Endodermal cell (in vitro differentiated cells): ENCODE results near the gene D2HGDH. TPM values are rescaled to one million over a fixed set of nuclear protein-coding genes. Genes with fewer than 3 reads are reported as not detected.

Experiments
- DNase-seq: peaks from one replicate; pipeline ENCODE4 v3.0.0-alpha.2; 2017
- H3K27ac ChIP-seq: 2 replicates; pipeline ENCODE4 v1.5.1; 2013; ENCODE audit warnings: mild to moderate bottlenecking, low read depth, low read length, moderate library complexity
- H3K27me3 ChIP-seq: 2 replicates; pipeline ENCODE4 v1.6.1; 2013; ENCODE audit warnings: mild to moderate bottlenecking, low read length, moderate library complexity; ENCODE audit not compliant: insufficient read depth, control insufficient read depth, poor library complexity, severe bottlenecking
- H3K36me3 ChIP-seq: 2 replicates; pipeline ENCODE4 v1.7.0; 2013; ENCODE audit warnings: mild to moderate bottlenecking, low read length, moderate library complexity; ENCODE audit not compliant: control insufficient read depth, insufficient read depth
- H3K4me1 ChIP-seq: one replicate; pipeline ENCODE4 v1.7.0; 2013; ENCODE audit warnings: low read length; ENCODE audit not compliant: control insufficient read depth, insufficient read depth
- H3K4me3 ChIP-seq: 2 replicates; pipeline ENCODE4 v1.5.1; 2013; ENCODE audit warnings: mild to moderate bottlenecking, low read length, moderate library complexity
- H3K9ac ChIP-seq: 2 replicates; pipeline ENCODE4 v1.6.1; 2013; ENCODE audit warnings: mild to moderate bottlenecking, low read length, moderate library complexity; ENCODE audit not compliant: poor library complexity, severe bottlenecking; ENCODE audit errors: extremely low read depth
- H3K9me3 ChIP-seq: 2 replicates; pipeline ENCODE4 v1.6.1; 2013; ENCODE audit warnings: mild to moderate bottlenecking, low read length, moderate library complexity; ENCODE audit not compliant: control insufficient read depth
- H3K27ac Mint-ChIP-seq: 2 replicates; pipeline ENCODE4 v1.8.0; 2020; ENCODE audit warnings: mixed read lengths
- H3K27me3 Mint-ChIP-seq: 2 replicates; pipeline ENCODE4 v1.8.0; 2021; ENCODE audit warnings: mild to moderate bottlenecking, mixed read lengths; ENCODE audit not compliant: insufficient read depth
- H3K36me3 Mint-ChIP-seq: 2 replicates; pipeline ENCODE4 v1.8.0; 2020; ENCODE audit warnings: low read depth, mixed read lengths
- H3K4me1 Mint-ChIP-seq: 2 replicates; pipeline ENCODE4 v1.8.0; 2020; ENCODE audit warnings: mixed read lengths
- H3K4me3 Mint-ChIP-seq: 2 replicates; pipeline ENCODE4 v1.8.0; 2020; ENCODE audit warnings: mild to moderate bottlenecking, moderate library complexity, mixed read lengths
- H3K9me3 Mint-ChIP-seq: 2 replicates; pipeline ENCODE4 v1.8.0; 2020; ENCODE audit warnings: mild to moderate bottlenecking, mixed read lengths
- CTCF ChIP-seq: fragments of 200-600 bp; sonication (generic); conservative IDR thresholded peaks from 2 replicates; pipeline ENCODE4 v1.5.0; 2021; ENCODE audit warnings: antibody characterized with exemption, mild to moderate bottlenecking
- WGBS, 2 experiments: methylation state at CpG; one replicate each; pipeline versions ENCODE4 v1.1.5 to v1.1.7; 2013; ENCODE audit warnings: missing lambda C conversion rate in 2 of 2, mixed read lengths in 1 of 2; ENCODE audit not compliant: insufficient coverage in 1 of 2, insufficient read length in 1 of 2; 5-methylcytosine and 5-hydroxymethylcytosine counted together
- total RNA-seq, 2 donors: library from RNA; stranded (reverse); fragmentation: NEBNext Ultra II Directional in 1 of 2; extraction: Animal tissue kit (Norgen Biotek cat#: 25700) in 1 of 2; gene quantifications; 2 replicates in 1 of 2; 3 replicates in 1 of 2; pipeline ENCODE4 v1.2.1, GENCODE V29; 2021

D2HGDH gene
- total RNA-seq, 2 donors from 2014 or later, result 25.1 to 34.8 TPM

GRCh38 chr2:241708879-241709278, 25.6 kb upstream of the D2HGDH start:
- H3K4me3 Mint-ChIP-seq, result no peak overlapping the region
- Histone ChIP-seq H3K27me3 (no peaks in the 10 kb centered on the region), H3K36me3 (peaks cover 83% of the 10 kb centered on the region), H3K4me1 (no peaks in the 10 kb centered on the region), H3K4me3 (no peak overlapping the region), H3K27ac (no peak overlapping the region), H3K9me3 (peaks cover 23% of the 10 kb centered on the region), H3K9ac (no peak overlapping the region)
- no peaks in the 10 kb centered on the region for H3K4me1 Mint-ChIP-seq
- 95 to 97% methylated on average over 10 of the region's 10 CpGs for WGBS, 2 experiments
- no peak for TF ChIP-seq CTCF
- peaks cover 88% of the 10 kb centered on the region for H3K36me3 Mint-ChIP-seq
- peak overlapping the region; percentile 11 for H3K27ac Mint-ChIP-seq
- DNase-seq, result no peak
- H3K9me3 Mint-ChIP-seq, result peaks cover 16% of the 10 kb centered on the region
- no peaks in the 10 kb centered on the region for H3K27me3 Mint-ChIP-seq

- H3K4me1 ChIP-seq, result no peaks in the 10 kb centered on the region
- H3K27ac ChIP-seq, result no peak overlapping the region
- H3K36me3 ChIP-seq, result peaks cover 79% of the 10 kb centered on the region
- Mint-ChIP-seq H3K4me1 (no peaks in the 10 kb centered on the region), H3K27me3 (no peaks in the 10 kb centered on the region), H3K9me3 (peaks cover 34% of the 10 kb centered on the region), H3K4me3 (no peak overlapping the region), H3K27ac (no peak overlapping the region), H3K36me3 (peaks cover 77% of the 10 kb centered on the region)
- TF ChIP-seq CTCF, result no peak
- DNase-seq, result no peak
- peaks cover 27% of the 10 kb centered on the region for H3K9me3 ChIP-seq
- no peak overlapping the region for H3K9ac ChIP-seq
- no peak overlapping the region for H3K4me3 ChIP-seq
- WGBS, 2 experiments, result 95 to 99% methylated on average over 14 to 16 of the region's 16 CpGs
- H3K27me3 ChIP-seq, result no peaks in the 10 kb centered on the region
Observed at GRCh38 chr2:241719093-241719492, 15.3 kb upstream of the D2HGDH start.

GRCh38 chr2:241720099-241720498, 14.3 kb upstream of the D2HGDH start:
- H3K36me3 Mint-ChIP-seq, result peaks cover 77% of the 10 kb centered on the region
- Histone ChIP-seq H3K4me3 (no peak overlapping the region), H3K27ac (no peak overlapping the region), H3K9ac (no peak overlapping the region), H3K27me3 (no peaks in the 10 kb centered on the region), H3K9me3 (peaks cover 27% of the 10 kb centered on the region), H3K36me3 (peaks cover 73% of the 10 kb centered on the region), H3K4me1 (no peaks in the 10 kb centered on the region)
- DNase-seq, result no peak
- H3K4me3 Mint-ChIP-seq, result no peak overlapping the region
- WGBS, 2 experiments, result 95% methylated on average over 10 to 19 of the region's 19 CpGs
- H3K4me1 Mint-ChIP-seq, result no peaks in the 10 kb centered on the region
- TF ChIP-seq CTCF, result no peak
- H3K27me3 Mint-ChIP-seq, result no peaks in the 10 kb centered on the region
- no peak overlapping the region for H3K27ac Mint-ChIP-seq
- H3K9me3 Mint-ChIP-seq, result peaks cover 35% of the 10 kb centered on the region
